Kidney epithelial cell (primary cell): ENCODE data around the gene CAMTA1. TPM values are rescaled to one million over a fixed set of nuclear protein-coding genes. Genes with fewer than 3 reads are reported as not detected.

Experiments used
- DNase-seq: peaks from one replicate; pipeline ENCODE4 v3.0.0-alpha.2; 2010; ENCODE audit warnings: low read depth
- H3K27me3 ChIP-seq: 2 replicates; pipeline ENCODE4 v1.6.0; 2011; ENCODE audit warnings: low read length; ENCODE audit not compliant: control insufficient read depth, insufficient read depth
- H3K36me3 ChIP-seq: 2 replicates; pipeline ENCODE4 v1.5.1; 2011; ENCODE audit warnings: low read length; ENCODE audit not compliant: control insufficient read depth, insufficient read depth
- H3K4me3 ChIP-seq: 2 replicates; pipeline ENCODE4 v1.5.1; 2011; ENCODE audit warnings: low read depth, mild to moderate bottlenecking, control low read depth, low read length
- CTCF ChIP-seq: IDR thresholded peaks from 2 replicates; pipeline ENCODE4 v1.5.1; 2011; ENCODE audit warnings: mild to moderate bottlenecking, moderate library complexity, low read length, control low read depth, inconsistent platforms; ENCODE audit not compliant: insufficient read depth, poor library complexity, severe bottlenecking
- total RNA-seq: library from RNA; depleted of rRNA; stranded (reverse); fragments of >200 nt; gene quantifications from 2 replicates; pipeline ENCODE4 v1.2.3, GENCODE V29; 2015

CAMTA1 gene
- total RNA-seq, 1 donor from 2014 or later, result 76.5 TPM

GRCh38 chr1:6976044-6976375 lies 190.8 kb downstream of the CAMTA1 start:
- no peak for TF ChIP-seq CTCF

GRCh38 chr1:6979003-6979613 lies 193.9 kb downstream of the CAMTA1 start:
- no peak for TF ChIP-seq CTCF

More at GRCh38 chr1:6976044-6976375, 190.8 kb downstream of the CAMTA1 start:
- Histone ChIP-seq H3K36me3 (no peaks in the 10 kb centered on the region), H3K4me3 (no peak overlapping the region), H3K27me3 (peaks cover 10% of the 10 kb centered on the region)
- no peak for DNase-seq

GRCh38 chr1:6981595-6981994 lies 196.3 kb downstream of the CAMTA1 start:
- Histone ChIP-seq H3K27me3 (peaks cover 2% of the 10 kb centered on the region), H3K4me3 (no peak overlapping the region), H3K36me3 (no peaks in the 10 kb centered on the region)
- DNase-seq, result no peak
- no peak for TF ChIP-seq CTCF

More at GRCh38 chr1:6979003-6979613, 193.9 kb downstream of the CAMTA1 start:
- Histone ChIP-seq H3K36me3 (no peaks in the 10 kb centered on the region), H3K27me3 (peaks cover 10% of the 10 kb centered on the region), H3K4me3 (no peak overlapping the region)
- no peak for DNase-seq

- H3K4me3 ChIP-seq, result no peak overlapping the region
- no peak for TF ChIP-seq CTCF
- H3K27me3 ChIP-seq, result peaks cover 2% of the 10 kb centered on the region
- no peaks in the 10 kb centered on the region for H3K36me3 ChIP-seq
- DNase-seq, result no peak
Observed at GRCh38 chr1:6982443-6982842, 197.2 kb downstream of the CAMTA1 start.

GRCh38 chr1:6982860-6983259 lies 197.6 kb downstream of the CAMTA1 start:
- DNase-seq, result no peak

More at GRCh38 chr1:6982860-6983259, 197.6 kb downstream of the CAMTA1 start:
- Histone ChIP-seq H3K36me3 (no peaks in the 10 kb centered on the region), H3K4me3 (no peak overlapping the region), H3K27me3 (peaks cover 2% of the 10 kb centered on the region)
- no peak for TF ChIP-seq CTCF
